ENCODE data around the gene LIN7B. TPM values are rescaled to one million over a fixed set of nuclear protein-coding genes. Genes with fewer than 3 reads are reported as not detected.
A peak's percentile ranks its signal among the peaks of the same experiment; 100 is the strongest.

The LIN7B gene
- total and polyA plus RNA-seq, 9 of the 15 experiments (the other 6 are each of a cell fraction or from before 2014, with no cell fraction given) = 0.89 to 15.7 (median 4.0) TPM

DNA sequence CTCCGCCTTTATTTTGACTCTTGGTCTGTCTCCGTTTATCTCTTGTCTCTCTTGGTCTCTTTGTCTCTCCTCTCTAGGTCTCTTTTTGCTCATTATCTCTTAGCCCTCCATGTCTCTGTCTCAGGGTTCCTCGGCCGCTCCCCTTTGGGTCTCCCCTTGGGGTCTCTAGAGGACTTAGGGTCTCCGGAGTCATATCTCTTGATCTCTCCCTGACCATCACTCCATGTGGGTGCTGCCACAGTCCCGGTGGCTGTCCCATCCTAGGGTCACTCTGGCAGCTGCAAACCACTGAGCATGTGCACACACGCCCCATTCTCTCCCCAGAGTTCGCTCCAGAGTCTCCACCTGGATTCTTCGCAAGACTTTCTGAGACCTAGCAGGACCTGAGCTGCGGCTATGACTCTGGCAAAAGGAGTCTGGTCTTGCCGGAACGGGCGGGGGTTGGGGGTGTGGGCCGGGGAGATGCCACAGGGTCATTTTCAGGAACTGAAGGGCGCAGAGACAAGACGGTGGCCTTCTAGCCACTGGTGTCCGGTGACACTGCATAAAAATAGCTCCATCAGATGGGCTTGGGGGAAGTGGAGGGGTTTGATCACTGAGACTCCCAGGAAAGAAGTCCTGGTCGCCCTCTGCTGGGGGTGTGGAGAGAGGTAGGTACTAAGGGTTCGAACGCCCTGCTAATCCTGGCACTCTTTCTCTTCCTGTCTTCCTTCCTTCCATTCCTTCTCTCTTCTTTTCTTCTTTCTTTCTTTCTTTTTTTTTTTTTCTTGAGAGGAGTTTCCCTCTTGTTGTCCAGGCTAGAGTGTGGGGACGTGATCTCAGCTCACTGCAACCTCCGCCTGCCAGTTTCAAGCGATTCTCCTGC lies 40.4 kb upstream of the LIN7B start (continued):
- TF ChIP-seq, protein P1, sequence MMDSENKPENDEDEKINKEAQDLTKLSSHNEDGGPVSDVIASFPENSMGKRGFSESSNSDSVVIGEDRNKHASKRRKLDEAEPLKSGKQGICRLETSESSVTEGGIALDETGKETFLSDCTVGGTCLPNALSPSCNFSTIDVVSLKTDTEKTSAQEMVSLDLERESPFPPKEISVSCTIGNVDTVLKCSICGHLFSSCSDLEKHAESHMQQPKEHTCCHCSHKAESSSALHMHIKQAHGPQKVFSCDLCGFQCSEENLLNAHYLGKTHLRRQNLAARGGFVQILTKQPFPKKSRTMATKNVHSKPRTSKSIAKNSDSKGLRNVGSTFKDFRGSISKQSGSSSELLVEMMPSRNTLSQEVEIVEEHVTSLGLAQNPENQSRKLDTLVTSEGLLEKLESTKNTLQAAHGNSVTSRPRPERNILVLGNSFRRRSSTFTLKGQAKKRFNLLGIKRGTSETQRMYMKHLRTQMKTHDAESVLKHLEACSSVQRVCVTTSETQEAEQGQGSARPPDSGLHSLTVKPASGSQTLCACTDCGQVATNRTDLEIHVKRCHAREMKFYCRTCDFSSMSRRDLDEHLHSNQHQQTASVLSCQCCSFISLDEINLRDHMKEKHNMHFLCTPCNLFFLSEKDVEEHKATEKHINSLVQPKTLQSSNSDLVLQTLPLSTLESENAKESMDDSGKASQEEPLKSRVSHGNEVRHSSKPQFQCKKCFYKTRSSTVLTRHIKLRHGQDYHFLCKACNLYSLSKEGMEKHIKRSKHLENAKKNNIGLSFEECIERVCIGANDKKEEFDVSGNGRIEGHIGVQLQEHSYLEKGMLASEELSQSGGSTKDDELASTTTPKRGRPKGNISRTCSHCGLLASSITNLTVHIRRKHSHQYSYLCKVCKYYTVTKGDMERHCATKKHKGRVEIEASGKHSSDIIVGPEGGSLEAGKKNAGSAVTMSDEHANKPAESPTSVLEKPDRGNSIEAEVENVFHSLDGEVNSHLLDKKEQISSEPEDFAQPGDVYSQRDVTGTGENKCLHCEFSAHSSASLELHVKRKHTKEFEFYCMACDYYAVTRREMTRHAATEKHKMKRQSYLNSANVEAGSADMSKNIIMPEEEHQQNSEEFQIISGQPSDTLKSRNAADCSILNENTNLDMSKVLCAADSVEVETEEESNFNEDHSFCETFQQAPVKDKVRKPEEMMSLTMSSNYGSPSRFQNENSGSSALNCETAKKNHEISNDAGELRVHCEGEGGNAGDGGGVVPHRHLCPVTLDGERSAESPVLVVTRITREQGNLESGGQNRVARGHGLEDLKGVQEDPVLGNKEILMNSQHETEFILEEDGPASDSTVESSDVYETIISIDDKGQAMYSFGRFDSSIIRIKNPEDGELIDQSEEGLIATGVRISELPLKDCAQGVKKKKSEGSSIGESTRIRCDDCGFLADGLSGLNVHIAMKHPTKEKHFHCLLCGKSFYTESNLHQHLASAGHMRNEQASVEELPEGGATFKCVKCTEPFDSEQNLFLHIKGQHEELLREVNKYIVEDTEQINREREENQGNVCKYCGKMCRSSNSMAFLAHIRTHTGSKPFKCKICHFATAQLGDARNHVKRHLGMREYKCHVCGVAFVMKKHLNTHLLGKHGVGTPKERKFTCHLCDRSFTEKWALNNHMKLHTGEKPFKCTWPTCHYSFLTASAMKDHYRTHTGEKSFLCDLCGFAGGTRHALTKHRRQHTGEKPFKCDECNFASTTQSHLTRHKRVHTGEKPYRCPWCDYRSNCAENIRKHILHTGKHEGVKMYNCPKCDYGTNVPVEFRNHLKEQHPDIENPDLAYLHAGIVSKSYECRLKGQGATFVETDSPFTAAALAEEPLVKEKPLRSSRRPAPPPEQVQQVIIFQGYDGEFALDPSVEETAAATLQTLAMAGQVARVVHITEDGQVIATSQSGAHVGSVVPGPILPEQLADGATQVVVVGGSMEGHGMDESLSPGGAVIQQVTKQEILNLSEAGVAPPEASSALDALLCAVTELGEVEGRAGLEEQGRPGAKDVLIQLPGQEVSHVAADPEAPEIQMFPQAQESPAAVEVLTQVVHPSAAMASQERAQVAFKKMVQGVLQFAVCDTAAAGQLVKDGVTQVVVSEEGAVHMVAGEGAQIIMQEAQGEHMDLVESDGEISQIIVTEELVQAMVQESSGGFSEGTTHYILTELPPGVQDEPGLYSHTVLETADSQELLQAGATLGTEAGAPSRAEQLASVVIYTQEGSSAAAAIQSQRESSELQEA (IDR thresholded peaks at IDR 0.05; ENCODE audit: low read depth) = peak; percentile 73
- TF ChIP-seq, protein P2, sequence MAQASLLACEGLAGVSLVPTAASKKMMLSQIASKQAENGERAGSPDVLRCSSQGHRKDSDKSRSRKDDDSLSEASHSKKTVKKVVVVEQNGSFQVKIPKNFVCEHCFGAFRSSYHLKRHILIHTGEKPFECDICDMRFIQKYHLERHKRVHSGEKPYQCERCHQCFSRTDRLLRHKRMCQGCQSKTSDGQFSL (CRISPR knock-in tag; IDR thresholded peaks at IDR 0.05) = 0 out of 2 replicates have a peak, but pooled peaks have one; percentile 37
- TF ChIP-seq, protein P2 (tag; IDR thresholded peaks at IDR 0.05) = no peak
- no peak for TF ChIP-seq CBFA2T2 (conservative IDR thresholded peaks at IDR 0.05)
- peak; percentile 50; the same call in 1 of the 2 replicates for TF ChIP-seq PHB2 (IDR thresholded peaks at IDR 0.05; ENCODE audit: low read depth)
- no peak for TF ChIP-seq ZKSCAN1 (IDR thresholded peaks at IDR 0.05; ENCODE audit: low read depth, low read length)
- TF ChIP-seq RFX5 (IDR thresholded peaks at IDR 0.05; ENCODE audit: low read depth, low read length) = no peak
- no peak for TF ChIP-seq ZNF586 (CRISPR knock-in tag; conservative IDR thresholded peaks at IDR 0.05)
- TF ChIP-seq RBBP5 (IDR thresholded peaks at IDR 0.05; ENCODE audit: borderline replicate concordance, insufficient read depth, low read length, poor library complexity, severe bottlenecking) = no peak
- no peak for TF ChIP-seq BRD4 (IDR thresholded peaks at IDR 0.05)
- no peak for TF ChIP-seq CBFA2T3 (IDR thresholded peaks at IDR 0.05)
- TF ChIP-seq SLC30A9 (CRISPR knock-in tag; IDR thresholded peaks at IDR 0.05) = no peak
- TF ChIP-seq TRIM28 (IDR thresholded peaks at IDR 0.05) = no peak; the same call in 1 of the 2 replicates
- no peak for TF ChIP-seq ZNF146 (CRISPR knock-in tag; IDR thresholded peaks at IDR 0.05; ENCODE audit: unreplicated experiment)
- no peak for TF ChIP-seq KDM4B (IDR thresholded peaks at IDR 0.05; ENCODE audit: borderline replicate concordance in 2 of 2, low read depth in 1 of 2)
- TF ChIP-seq, protein P3, sequence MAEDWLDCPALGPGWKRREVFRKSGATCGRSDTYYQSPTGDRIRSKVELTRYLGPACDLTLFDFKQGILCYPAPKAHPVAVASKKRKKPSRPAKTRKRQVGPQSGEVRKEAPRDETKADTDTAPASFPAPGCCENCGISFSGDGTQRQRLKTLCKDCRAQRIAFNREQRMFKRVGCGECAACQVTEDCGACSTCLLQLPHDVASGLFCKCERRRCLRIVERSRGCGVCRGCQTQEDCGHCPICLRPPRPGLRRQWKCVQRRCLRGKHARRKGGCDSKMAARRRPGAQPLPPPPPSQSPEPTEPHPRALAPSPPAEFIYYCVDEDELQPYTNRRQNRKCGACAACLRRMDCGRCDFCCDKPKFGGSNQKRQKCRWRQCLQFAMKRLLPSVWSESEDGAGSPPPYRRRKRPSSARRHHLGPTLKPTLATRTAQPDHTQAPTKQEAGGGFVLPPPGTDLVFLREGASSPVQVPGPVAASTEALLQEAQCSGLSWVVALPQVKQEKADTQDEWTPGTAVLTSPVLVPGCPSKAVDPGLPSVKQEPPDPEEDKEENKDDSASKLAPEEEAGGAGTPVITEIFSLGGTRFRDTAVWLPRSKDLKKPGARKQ (CRISPR knock-in tag; IDR thresholded peaks at IDR 0.05) = no peak
- TF ChIP-seq ATF7 (IDR thresholded peaks at IDR 0.05) = peak; percentile 31; the same call in 1 of the 2 replicates
- TF ChIP-seq MCM3 (IDR thresholded peaks at IDR 0.05) = no peak
- TF ChIP-seq FOXP1 (CRISPR knock-in tag; IDR thresholded peaks at IDR 0.05) = no peak
